SK-N-SH (cell line): ENCODE measurements around the gene SPDYC. TPM values are rescaled to one million over a fixed set of nuclear protein-coding genes. Genes with fewer than 3 reads are reported as not detected.

ENCODE experiments used
- CTCF ChIA-PET: fragments of 300-600, 350-600 bp; formaldehyde crosslinking; extraction: SDS; loops from one replicate; lab custom pipeline; 2021; lab: Yijun Ruan, JAX
- POLR2A ChIA-PET: fragments of 350-600 bp; sonication (Branson Sonifier 250); formaldehyde crosslinking; extraction: SDS; loops from one replicate; lab custom pipeline; 2020; ENCODE audit warnings: antibody characterized with exemption, inconsistent platforms; lab: Yijun Ruan, JAX
- DNase-seq: peaks from one replicate; pipeline ENCODE4 v3.0.0; 2012
- H2AFZ ChIP-seq: fragments of 200-600 bp; sonication (generic); 2 replicates; pipeline ENCODE4 v1.8.1; 2016; ENCODE audit warnings: antibody characterized with exemption, mild to moderate bottlenecking, low read depth
- H3F3A ChIP-seq: fragments of 200-600 bp; sonication (generic); replicated peaks from 2 replicates; pipeline ENCODE3; 2016; ENCODE audit warnings: antibody characterized with exemption, mild to moderate bottlenecking; ENCODE audit not compliant: insufficient read depth
- H3K27ac ChIP-seq, 2 experiments: fragments of 200-500 bp in 1 of 2; fragments of 200-600 bp in 1 of 2; sonication (Bioruptor generic) in 1 of 2; sonication (generic), shearing (Covaris generic) in 1 of 2; 2 replicates each; pipeline versions ENCODE4 v1.5.1 to v1.6.1; 2014 to 2016; ENCODE audit warnings: low read depth in 2 of 2, inconsistent platforms in 1 of 2, low read length in 1 of 2, mild to moderate bottlenecking in 1 of 2, mixed read lengths in 1 of 2
- H3K27me3 ChIP-seq: fragments of 200-600 bp; sonication (generic), shearing (Covaris generic); 2 replicates; pipeline ENCODE4 v1.6.1; 2016; ENCODE audit warnings: mixed run types; ENCODE audit not compliant: insufficient read depth
- H3K36me3 ChIP-seq, 2 experiments: fragments of 200-500 bp in 1 of 2; fragments of 200-600 bp in 1 of 2; sonication (Bioruptor generic) in 1 of 2; sonication (generic) in 1 of 2; replicated peaks in 1 of 2; 2 replicates each; pipeline versions ENCODE3 to v1.5.1; 2014 to 2016; ENCODE audit warnings: low read length in 1 of 2, mild to moderate bottlenecking in 1 of 2; ENCODE audit not compliant: insufficient read depth in 2 of 2, control insufficient read depth in 1 of 2
- H3K4me1 ChIP-seq, 2 experiments: fragments of 200-500 bp in 1 of 2; fragments of 200-600 bp in 1 of 2; sonication (Bioruptor generic) in 1 of 2; sonication (generic), shearing (Covaris generic) in 1 of 2; 2 replicates each; pipeline versions ENCODE4 v1.5.1 to v1.6.1; 2014 to 2016; ENCODE audit warnings: low read depth in 1 of 2, low read length in 1 of 2, mixed run types in 1 of 2; ENCODE audit not compliant: insufficient read depth in 2 of 2, control insufficient read depth in 1 of 2
- H3K4me2 ChIP-seq: fragments of 200-600 bp; sonication (generic), shearing (Covaris generic); 2 replicates; pipeline ENCODE4 v1.6.1; 2017; ENCODE audit warnings: mixed run types
- H3K4me3 ChIP-seq, 2 experiments: fragments of 200-500 bp in 1 of 2; fragments of 200-600 bp in 1 of 2; sonication (Bioruptor generic) in 1 of 2; sonication (generic), shearing (Covaris generic) in 1 of 2; 2 replicates each; pipeline versions ENCODE4 v1.5.1 to v1.8.1; 2014 to 2016; ENCODE audit warnings: low read depth in 2 of 2, inconsistent platforms in 1 of 2, low read length in 1 of 2, mild to moderate bottlenecking in 1 of 2, mixed read lengths in 1 of 2, moderate library complexity in 1 of 2
- H3K79me2 ChIP-seq: fragments of 200-600 bp; sonication (generic); 2 replicates; pipeline ENCODE4 v1.8.1; 2017; ENCODE audit warnings: mild to moderate bottlenecking; ENCODE audit not compliant: insufficient read depth
- H3K9ac ChIP-seq: fragments of 200-600 bp; sonication (generic); 2 replicates; pipeline ENCODE4 v1.6.1; 2017; ENCODE audit warnings: mixed run types
- H3K9me2 ChIP-seq: fragments of 200-600 bp; sonication (generic); 2 replicates; pipeline ENCODE4 v1.6.1; 2017; ENCODE audit warnings: mixed run types
- H3K9me3 ChIP-seq: fragments of 200-600 bp; sonication (generic); 2 replicates; pipeline ENCODE4 v1.6.1; 2017; ENCODE audit warnings: mixed run types, mild to moderate bottlenecking, moderate library complexity
- H4K20me1 ChIP-seq: fragments of 200-600 bp; sonication (generic); 2 replicates; pipeline ENCODE4 v1.6.1; 2017; ENCODE audit warnings: mild to moderate bottlenecking, mixed run types; ENCODE audit not compliant: insufficient read depth
- ELF1 ChIP-seq: IDR thresholded peaks from 2 replicates; pipeline ENCODE4 v1.4.0; 2012
- EP300 ChIP-seq, 2 experiments: IDR thresholded peaks; 2 replicates each; pipeline versions ENCODE4 v1.4.0 to v1.6.1; 2012; ENCODE audit warnings: borderline replicate concordance in 1 of 2, low read depth in 1 of 2, low read length in 1 of 2
- FOSL2 ChIP-seq: IDR thresholded peaks from 2 replicates; pipeline ENCODE4 v1.4.0; 2012; ENCODE audit warnings: low read depth, mild to moderate bottlenecking, moderate library complexity, borderline replicate concordance
- FOXJ3 ChIP-seq: sonication (generic); formaldehyde crosslinking; IDR thresholded peaks from 2 replicates; pipeline ENCODE4 v1.5.1; 2020; ENCODE audit warnings: mild to moderate bottlenecking, missing genetic modification reagents
- GATA2 ChIP-seq: sonication (generic); formaldehyde crosslinking; IDR thresholded peaks from 2 replicates; pipeline ENCODE4 v1.5.0; 2020; ENCODE audit warnings: mild to moderate bottlenecking, missing genetic modification reagents
- MXI1 ChIP-seq: IDR thresholded peaks from 2 replicates; pipeline ENCODE4 v1.6.1; 2012; ENCODE audit warnings: mild to moderate bottlenecking, low read depth, low read length, improper control_type of control experiment
- NFIC ChIP-seq: IDR thresholded peaks from 2 replicates; pipeline ENCODE4 v1.4.0; 2012; ENCODE audit warnings: borderline replicate concordance
- NRF1 ChIP-seq: IDR thresholded peaks from 2 replicates; pipeline ENCODE4 v1.6.1; 2012; ENCODE audit warnings: low read depth, mild to moderate bottlenecking, low read length
- RCOR1 ChIP-seq: fragments of 150-350 bp; IDR thresholded peaks from 2 replicates; pipeline ENCODE4 v1.6.1; 2017; ENCODE audit warnings: antibody characterized with exemption, low read length
- RXRA ChIP-seq: IDR thresholded peaks from 2 replicates; pipeline ENCODE4 v1.4.0; 2012; ENCODE audit warnings: low read depth, mild to moderate bottlenecking, borderline replicate concordance
- YY1 ChIP-seq: IDR thresholded peaks from 2 replicates; pipeline ENCODE4 v1.4.0; 2012; ENCODE audit warnings: low read depth, mild to moderate bottlenecking
- WGBS: methylation state at CpG from one replicate; pipeline ENCODE4 v1.1.6; 2017; ENCODE audit warnings: low lambda C conversion rate; 5-methylcytosine and 5-hydroxymethylcytosine counted together
- polyA plus RNA-seq, 3 experiments: library from polyadenylated mRNA; depleted of rRNA; stranded (reverse); fragments of >200 nt; gene quantifications; 2 replicates each; pipeline ENCODE4 v1.2.3, GENCODE V29; 2012
- TF ChIP-seq, protein P1 (sequence below): IDR thresholded peaks from 2 replicates; pipeline ENCODE4 v1.4.0; 2012; ENCODE audit warnings: low read depth
- TF ChIP-seq, protein P2 (sequence below): fragments of 150-350 bp; IDR thresholded peaks from 2 replicates; pipeline ENCODE4 v1.6.1; 2016; ENCODE audit warnings: mild to moderate bottlenecking, low read depth, low read length
- TF ChIP-seq, protein P3 (sequence below): IDR thresholded peaks from 2 replicates; pipeline ENCODE4 v1.4.0; 2012; ENCODE audit warnings: low read depth, borderline replicate concordance

Gene SPDYC
- polyA plus RNA-seq, 1 of the 3 experiments (the other 2 are of a cell fraction): not detected

DNA sequence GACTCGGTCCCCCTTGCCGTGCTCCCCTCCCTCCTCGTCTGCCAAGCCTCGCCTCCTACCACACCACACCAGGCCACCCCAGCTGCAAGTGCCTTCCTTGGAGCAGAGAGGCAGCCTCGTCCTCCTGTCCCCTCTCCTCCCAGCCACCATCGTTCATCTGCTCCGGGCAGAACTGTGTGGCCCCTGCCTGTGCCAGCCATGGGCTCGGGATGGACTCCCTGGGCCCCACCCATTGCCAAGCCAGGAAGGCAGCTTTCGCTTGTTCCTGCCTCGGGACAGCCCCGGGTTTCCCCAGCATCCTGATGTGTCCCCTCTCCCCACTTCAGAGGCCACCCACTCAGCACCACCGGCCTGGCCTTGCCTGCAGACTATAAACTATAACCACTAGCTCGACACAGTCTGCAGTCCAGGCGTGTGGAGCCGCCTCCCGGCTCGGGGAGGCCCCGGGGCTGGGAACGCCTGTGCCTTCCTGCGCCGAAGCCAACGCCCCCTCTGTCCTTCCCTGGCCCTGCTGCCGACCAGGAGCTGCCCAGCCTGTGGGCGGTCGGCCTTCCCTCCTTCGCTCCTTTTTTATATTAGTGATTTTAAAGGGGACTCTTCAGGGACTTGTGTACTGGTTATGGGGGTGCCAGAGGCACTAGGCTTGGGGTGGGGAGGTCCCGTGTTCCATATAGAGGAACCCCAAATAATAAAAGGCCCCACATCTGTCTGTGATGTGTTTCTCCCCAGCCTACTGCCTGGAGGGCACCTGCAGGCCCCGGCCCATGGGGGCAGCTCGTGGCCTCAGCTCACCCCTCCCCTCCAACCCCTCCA lies 41.5 kb downstream of the SPDYC start:
- Histone ChIP-seq H3K4me3 (no peak overlapping the region; a peak in 1 of 4 replicates), H3K79me2 (no peaks in the 10 kb centered on the region), H3F3A (peaks cover 3% of the 10 kb centered on the region), H3K9me2 (no peaks in the 10 kb centered on the region), H4K20me1 (no peaks in the 10 kb centered on the region), H2AFZ (no peak overlapping the region), H3K4me2 (no peak overlapping the region), H3K36me3 (peaks cover 9 to 35% of the 10 kb centered on the region in 2 experiments), H3K4me1 (no peaks in the 10 kb centered on the region), H3K9me3 (no peaks in the 10 kb centered on the region), H3K27me3 (no peaks in the 10 kb centered on the region), H3K9ac (no peak overlapping the region), H3K27ac (no peak overlapping the region)
- no peak for DNase-seq
- 95% methylated on average over 25 of the region's 29 CpGs for WGBS
- CTCF ChIA-PET: interaction anchor here (1.3 to 1.4 kb wide), 2 partner anchors 14 to 30 kb away, joined by 3 to 5 read pairs; partner anchors contain the start of gene CAPN1
- TF ChIP-seq FOSL2: no peak
- TF ChIP-seq NRF1: no peak
- TF ChIP-seq ELF1: no peak
- TF ChIP-seq, protein P1, sequence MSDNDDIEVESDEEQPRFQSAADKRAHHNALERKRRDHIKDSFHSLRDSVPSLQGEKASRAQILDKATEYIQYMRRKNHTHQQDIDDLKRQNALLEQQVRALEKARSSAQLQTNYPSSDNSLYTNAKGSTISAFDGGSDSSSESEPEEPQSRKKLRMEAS: no peak
- TF ChIP-seq MXI1: no peak
- no peak for TF ChIP-seq FOXJ3 (CRISPR knock-in tag)
- TF ChIP-seq EP300 (IDR thresholded peaks at IDR 0.05; ENCODE audit: borderline replicate concordance in 1 of 2, low read depth in 1 of 2, low read length in 1 of 2): no peak
- TF ChIP-seq, protein P2, sequence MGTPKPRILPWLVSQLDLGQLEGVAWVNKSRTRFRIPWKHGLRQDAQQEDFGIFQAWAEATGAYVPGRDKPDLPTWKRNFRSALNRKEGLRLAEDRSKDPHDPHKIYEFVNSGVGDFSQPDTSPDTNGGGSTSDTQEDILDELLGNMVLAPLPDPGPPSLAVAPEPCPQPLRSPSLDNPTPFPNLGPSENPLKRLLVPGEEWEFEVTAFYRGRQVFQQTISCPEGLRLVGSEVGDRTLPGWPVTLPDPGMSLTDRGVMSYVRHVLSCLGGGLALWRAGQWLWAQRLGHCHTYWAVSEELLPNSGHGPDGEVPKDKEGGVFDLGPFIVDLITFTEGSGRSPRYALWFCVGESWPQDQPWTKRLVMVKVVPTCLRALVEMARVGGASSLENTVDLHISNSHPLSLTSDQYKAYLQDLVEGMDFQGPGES: no peak
- TF ChIP-seq RCOR1: no peak
- no peak for TF ChIP-seq GATA2 (CRISPR knock-in tag)
- TF ChIP-seq, protein P3, sequence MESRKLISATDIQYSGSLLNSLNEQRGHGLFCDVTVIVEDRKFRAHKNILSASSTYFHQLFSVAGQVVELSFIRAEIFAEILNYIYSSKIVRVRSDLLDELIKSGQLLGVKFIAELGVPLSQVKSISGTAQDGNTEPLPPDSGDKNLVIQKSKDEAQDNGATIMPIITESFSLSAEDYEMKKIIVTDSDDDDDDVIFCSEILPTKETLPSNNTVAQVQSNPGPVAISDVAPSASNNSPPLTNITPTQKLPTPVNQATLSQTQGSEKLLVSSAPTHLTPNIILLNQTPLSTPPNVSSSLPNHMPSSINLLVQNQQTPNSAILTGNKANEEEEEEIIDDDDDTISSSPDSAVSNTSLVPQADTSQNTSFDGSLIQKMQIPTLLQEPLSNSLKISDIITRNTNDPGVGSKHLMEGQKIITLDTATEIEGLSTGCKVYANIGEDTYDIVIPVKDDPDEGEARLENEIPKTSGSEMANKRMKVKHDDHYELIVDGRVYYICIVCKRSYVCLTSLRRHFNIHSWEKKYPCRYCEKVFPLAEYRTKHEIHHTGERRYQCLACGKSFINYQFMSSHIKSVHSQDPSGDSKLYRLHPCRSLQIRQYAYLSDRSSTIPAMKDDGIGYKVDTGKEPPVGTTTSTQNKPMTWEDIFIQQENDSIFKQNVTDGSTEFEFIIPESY: no peak
- TF ChIP-seq RXRA: no peak
- no peak for TF ChIP-seq NFIC
- no peak for TF ChIP-seq YY1
- POLR2A ChIA-PET: no interaction called here
